GM04504 (cell line): Measurements from ENCODE around the gene UROC1.
A peak's percentile ranks its signal among the peaks of the same experiment; 100 is the strongest.
"Not testable (repeated sequence)": the region's sequence is repeated elsewhere in the genome, so short reads cannot be mapped to it uniquely, and the experiment has no call there.

ENCODE experiments used
- DNase-seq: peaks from one replicate; pipeline ENCODE4 v3.0.0-alpha.2; 2012; ENCODE audit warnings: low read depth

The UROC1 gene

DNA sequence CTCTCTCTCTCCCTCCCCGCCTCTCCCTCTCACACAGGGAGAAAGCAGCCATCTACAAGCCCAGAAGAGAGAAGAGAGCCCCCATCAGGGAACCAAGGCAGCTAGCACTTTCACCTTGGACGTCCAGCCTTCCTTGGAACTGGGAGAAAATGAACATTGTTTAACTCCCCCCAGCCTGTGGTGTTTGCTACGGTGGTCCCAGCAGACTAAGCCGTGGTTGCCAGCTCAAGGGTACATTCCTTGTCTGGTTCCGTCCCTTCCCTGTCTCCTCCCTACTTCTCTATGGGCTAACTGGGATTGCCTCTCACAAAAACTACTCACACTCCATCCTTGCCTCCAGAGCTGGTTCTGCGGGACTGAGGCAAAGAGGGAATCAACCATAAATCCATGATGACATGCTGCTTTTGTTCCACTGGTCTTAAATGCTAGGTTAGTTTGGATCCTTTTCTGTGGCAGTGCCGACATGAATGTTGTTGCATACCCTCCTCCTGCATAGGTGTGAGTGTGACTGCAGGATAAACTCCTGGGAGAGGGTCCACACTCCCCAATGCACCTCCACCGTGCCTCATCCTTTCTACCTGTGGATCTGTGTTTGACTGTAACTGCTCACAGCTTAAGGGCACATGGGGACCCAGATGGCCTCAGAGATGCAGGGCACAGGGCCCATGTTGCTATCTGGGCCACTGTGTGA lies 29.1 kb upstream of the UROC1 start:
- DNase-seq, result no peak

DNA sequence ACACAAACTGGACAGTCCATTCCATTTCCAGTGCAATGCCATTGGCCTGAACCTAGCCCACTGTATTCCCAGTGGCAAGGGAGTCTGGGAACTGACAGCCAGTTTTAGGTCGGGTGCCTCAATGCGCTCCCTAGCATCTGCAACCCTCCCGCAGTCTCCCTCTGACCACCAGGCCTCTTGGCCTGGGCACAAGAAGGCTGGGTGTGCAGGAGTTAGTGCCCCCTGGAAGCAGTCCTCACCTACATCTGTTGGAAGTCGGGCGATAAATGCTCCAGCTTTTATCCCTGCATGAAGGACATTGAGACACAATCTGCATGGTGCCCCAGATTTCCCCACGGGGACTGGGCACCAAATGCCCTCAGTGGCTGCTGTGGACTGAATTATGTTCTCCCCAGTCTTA lies 28.4 kb upstream of the UROC1 start:
- no peak for DNase-seq

DNA sequence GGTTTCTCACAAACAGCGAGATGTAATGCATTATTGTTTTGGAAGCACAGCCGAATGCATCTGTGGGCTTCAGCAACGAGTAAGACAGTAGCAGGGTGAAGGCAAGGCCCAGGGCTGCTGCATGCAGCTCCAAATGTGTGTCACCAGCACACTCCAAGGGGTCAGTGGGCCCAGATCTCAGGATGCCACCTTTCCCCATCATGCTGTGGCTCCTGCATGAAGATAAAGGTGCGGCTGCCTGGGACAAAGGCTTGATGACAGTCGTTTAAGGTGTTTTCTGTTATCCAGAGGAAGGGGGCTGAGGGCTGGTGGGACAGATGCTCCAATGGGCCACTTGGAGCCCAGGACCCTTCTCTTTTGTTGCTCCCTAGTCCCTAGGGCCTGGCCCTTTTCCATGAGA lies 28.0 kb upstream of the UROC1 start:
- DNase-seq, result no peak

DNA sequence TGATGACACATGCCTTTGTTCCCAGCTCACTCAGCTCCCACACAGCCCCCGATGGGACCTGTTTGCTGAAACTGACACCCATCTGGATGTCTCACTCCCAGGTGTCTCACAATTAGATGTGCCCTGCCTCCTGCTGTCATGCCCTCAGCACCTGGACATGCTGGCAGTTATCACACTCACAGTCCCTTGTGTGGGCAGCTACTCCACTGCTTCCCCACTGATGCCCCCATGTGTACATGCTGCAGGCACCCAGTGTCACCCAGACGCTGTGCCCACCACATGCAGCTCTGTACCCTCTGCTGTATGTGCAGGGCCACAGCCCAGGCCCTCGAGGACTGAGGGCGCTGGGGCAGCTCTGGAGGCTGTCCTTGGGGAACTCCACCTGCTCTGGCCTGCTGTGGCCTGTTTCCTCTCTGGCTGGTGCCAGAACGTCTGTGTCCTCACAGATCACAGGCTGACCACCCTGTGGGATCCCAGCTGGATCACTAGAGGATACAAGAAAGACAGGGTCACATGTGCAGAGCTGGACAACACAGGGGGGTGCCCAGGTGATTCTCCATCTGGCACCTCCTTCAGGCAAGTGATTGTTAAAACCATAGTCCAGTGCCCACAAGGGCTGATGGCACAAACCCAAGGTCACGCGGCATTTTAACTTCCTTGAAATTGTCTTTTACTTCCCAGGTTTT lies 27.2 kb upstream of the UROC1 start:
- no peak for DNase-seq

DNA sequence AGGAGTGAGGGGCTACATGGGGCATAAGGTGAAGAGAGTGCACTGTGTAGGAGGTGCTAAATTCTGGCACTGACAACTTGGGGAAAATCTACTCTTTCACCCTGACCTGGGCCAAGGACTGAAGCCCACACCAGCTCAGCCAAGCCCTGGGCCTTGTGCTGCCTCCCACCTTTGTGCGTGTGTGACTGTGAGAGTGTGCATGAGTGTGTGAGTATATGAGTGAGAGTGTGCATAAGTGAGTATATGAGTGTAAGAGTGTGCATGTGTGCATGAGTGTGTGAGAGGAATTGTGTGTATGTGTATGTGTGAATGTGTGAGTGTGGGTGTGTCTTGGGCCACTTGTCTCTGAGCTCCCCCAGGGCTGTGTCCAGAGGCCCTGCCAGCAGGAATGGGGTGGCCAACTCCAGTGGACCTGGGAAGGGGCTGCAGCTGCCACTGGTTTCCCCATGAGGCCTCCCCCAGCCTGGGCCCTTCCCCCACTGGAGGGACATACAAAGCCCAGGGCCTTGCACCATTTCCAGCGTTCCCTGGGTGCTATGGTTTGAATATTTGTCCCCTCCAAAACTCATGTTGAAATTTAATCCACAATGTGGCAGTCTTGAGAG lies 26.0 kb upstream of the UROC1 start:
- no peak for DNase-seq

DNA sequence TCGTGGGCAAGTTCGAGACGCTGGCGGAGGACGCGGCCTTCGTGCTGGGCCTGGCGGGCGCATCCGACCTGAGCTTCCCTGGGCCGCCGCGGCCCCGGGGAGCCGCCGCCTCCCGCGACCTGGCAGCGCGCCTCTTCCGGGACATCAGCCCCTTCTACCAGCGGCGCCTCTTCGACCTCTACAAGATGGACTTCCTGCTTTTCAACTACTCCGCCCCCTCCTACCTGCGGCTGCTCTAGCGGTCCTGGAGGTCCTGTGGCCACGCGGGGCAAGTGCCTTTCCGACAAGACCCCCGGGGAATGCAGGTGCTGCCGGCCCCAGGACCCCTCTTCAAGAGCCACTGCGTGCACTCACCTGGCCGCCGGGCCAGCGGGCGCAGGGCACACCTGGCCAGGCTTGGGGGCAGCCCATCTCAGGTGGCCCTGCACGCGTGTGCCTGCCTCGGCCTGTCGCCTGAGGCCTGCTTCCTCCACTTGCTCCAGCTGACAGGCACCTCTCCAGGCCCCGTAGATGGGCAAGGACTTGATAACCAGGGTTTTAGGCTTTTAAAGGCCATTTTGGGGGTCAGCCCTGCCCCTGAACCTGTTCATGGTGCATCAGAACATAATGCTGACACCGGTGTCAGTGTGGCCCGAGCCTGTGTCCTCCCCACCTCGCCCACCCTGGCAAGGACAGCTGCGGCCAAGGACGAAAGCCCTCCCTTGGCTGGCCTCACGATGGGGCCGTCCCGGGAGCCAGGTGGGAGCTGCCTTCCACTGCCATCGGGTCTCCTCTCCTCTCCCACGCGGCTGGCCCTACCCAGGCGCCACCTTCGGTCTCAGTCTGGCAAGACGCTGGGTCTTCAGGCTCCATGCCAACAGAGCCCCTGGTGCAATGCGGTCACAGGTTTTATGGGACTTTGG lies 25.0 kb upstream of the UROC1 start:
- DNase-seq, result no peak

DNA sequence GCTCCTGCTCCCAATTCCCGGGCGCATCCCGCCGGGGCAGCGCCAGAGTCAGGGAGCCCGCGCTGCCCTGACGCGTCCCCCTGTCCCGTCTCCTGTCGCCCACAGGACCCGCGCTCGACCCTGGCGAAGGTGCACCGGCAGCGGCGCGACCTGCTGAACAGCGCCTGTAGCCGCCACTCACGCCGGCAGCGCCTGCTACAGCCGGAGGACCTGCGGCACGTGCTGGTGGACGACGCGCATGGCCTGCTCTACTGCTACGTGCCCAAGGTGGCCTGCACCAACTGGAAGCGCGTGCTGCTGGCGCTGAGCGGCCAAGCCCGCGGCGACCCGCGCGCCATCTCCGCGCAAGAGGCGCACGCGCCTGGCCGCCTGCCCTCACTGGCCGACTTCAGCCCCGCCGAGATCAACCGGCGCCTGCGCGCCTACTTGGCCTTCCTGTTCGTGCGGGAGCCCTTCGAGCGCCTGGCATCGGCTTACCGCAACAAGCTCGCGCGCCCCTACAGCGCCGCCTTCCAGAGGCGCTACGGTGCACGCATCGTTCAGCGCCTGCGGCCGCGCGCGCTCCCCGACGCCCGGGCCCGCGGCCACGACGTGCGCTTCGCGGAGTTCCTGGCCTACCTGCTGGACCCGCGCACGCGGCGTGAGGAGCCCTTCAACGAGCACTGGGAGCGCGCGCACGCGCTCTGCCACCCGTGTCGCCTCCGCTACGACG lies 24.2 kb upstream of the UROC1 start:
- DNase-seq, result no peak

DNA sequence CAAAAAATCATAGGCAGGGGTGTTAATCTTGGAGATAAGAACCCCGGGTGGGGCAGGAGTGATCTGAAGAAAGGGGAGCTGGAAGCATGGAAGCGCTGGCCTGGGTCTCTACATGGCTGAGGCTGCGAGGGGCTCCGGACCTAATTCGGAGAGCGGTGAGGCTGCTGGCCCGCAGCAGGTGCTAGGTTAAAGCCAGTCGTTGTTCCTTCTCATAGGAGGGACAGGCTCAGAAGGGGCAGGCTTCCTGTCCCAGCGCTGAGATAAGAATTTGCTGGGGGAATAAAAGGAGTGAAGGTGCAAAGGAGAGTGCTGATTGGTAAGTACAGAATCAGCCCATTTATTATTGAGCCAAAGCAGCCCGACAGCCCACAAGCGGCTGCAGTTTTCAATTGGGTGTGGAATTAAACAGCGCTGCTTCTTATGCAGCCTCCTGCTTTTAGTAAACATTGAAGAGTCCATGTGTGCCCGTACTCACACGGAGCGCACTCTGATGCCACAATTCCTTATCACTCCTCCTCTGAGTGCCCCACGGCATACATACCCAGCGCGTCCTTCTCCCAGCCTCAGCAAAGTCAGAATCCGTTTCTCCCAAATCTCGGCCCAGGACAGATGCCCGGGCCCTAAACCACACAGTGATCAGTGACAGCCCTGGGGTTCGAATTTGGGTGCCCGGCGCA lies 23.5 kb upstream of the UROC1 start:
- DNase-seq, result no peak

DNA sequence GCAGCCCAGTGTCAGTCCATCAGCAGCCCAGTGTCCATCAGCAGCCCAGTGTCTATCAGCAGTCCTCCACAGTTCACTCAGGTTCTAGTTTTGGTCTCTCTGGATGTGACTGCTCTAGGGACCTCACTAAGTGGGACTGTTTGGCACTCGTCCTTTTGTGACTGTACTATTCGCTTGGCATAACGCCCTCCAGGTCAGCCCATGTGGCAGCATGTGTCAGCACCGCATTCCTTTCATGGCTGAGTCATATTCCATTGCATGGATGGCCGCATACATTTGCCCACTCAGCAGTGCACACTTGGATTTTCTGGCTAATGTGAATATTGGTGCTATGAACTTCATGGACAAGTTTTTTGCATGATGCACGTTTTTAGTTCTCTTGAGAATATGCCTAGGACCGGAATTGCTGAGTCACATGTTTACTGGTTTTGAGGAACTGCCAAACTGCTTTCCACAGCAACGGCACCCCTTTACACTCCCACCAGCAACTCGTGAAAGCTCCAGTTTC lies 22.8 kb upstream of the UROC1 start:
- DNase-seq, result peak; percentile 87

DNA sequence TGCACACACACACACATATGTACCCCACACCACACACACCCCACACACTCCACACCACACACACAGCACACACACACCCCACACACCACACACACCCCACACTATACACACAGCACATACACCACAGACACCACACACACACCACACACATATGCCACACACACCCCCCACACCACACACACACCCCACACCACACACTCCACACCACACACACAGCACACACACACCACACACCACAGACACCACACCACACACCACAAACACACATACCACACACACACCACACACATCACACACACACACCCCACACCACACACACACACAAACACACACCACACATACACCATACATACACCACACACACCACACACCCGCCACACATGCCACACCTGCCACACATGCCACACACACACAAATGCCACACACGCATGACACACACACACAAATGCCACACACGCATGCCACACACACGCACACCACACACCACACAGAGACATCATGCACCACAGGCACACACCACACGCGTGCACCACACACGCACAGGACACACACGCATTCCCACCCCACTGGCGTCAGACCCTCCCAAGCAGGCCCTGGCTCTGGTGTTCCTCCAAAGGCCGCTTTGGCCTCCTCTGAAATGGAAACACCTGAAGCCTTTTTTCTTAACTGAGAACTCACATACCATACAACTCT lies 22.1 kb upstream of the UROC1 start:
- no peak for DNase-seq

DNA sequence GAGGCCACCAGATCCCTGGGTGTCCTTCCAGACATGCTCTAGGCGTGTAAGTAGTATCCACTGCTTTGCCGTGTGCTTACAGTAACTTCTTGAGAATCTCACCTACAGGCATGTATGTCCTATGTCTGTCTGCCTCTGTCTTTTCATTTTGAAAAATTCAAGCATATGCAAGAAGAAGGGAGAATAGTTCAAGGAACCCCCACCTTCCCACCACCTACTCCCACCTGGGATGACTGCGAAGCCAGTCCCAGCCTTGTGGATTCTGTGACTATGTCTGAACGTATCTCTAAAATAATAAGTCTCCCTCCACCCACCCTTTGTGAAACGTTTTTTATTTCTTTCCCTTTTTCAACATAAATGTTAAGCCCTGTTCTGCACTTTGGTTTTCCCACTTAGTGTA lies 21.4 kb upstream of the UROC1 start:
- DNase-seq, result no peak

DNA sequence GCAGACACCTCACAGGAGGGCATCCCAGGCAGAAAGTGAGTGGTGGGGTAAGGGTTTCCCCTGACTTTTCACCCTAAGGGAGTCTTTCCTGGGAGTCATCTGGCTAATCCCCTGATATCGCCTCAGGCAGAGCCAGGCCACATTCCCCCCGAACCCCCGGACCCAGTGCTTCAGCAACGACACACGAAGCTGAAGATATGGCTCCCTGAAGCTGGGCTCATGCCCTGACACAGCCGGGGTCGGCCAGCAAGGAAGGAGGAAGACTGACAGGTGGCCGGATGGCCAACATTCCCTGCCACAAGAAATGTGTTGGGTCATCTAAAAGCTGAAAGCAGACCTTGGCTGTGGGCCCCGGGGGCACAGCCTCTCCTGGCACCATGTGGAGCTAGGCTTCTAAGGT lies 20.7 kb upstream of the UROC1 start:
- DNase-seq, result no peak

DNA sequence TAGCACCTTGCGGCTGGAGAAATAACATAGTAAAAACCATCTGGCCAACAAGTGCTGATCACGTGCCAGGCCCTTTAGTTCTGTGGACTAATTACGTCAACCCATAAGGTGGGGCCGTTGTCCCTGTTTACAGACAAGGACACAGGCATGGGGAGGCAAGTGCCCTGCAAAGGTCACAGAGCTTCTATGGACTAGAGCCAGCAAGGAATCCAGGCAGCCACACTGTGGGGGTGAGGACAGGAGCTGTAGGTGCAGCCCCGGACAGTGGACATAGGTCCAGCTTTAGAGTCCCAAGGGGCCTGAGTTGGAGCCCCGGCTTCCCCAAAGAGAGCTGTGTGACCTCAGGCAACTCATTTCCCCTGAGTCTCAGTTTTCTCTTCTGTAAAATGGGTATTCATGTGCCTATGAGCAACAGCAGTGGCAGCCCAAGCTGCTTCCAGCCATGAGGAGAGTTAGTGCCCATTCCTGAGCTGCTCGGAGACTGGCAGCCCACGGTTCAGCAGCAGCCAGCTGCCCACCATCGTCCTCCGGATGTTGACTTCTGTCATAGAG lies 20.2 kb upstream of the UROC1 start:
- DNase-seq, result no peak

DNA sequence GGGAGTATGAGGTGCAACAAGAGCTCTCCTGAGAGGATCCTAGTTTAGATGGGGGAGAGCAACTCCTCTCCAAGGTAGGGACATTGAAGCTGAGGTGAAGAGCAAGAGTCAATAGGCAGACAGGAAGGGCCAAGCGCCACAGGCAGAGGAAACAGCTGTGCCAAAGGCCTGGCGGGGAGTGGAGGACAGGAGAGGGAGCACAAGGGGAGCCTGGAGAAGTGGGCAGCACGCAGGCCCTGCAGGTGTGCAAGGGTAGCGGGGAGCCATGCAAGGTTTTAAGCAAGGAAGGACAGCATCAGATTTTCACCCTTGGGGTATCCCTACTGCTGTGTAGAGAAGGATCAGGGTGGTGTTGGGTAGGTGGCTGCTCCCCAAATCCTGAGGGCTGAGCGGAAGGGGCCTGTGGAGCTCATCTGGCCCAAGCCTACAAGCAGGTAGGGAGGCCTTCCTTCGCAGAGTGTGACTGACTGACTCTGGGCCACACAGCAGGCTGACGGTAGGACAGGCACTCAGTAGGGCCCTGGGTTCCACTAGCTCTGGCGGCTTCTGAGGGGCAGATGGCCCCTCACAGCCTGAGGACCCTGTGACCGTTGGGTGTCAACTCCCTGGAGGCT lies 19.6 kb upstream of the UROC1 start:
- DNase-seq, result no peak

DNA sequence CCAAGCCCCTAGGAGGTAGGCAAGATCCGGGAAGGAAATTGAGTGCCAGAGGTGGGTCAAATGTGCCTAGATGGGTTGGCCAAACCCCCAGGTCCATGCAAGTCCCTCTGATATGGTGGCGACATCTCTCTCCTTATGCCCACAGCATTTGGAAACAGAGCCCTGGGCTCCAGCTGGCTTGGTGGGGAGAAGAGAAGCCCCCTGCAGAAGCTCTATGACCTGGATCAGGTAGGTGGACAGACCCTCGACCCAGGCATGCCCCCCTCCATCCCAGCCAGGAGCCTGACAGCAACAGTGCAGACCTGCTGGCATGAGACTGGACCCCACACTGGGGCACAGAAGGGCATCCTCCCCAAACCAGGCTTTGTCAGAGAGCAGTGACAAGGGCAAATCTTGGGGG lies 18.6 kb upstream of the UROC1 start:
- no peak for DNase-seq

DNA sequence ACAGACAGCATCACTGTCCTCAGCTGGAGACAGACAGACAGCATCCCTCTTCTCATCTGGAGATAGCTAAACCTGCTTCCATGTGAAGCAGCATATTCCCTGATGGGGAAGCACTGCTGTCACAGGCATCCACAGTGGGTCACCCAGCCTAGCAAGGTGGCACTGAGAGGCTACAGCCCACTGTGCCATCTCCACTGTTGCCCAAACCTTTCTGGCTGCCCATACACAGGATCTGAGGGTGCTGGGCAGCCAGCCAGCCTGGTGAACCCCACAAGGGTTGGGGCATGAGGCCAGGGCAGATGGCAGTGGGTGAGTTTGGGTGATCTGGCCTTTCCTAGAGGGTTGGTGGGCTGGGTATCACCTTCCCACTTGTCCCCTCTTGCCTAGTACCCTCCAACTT lies 18.1 kb upstream of the UROC1 start:
- no peak for DNase-seq

DNA sequence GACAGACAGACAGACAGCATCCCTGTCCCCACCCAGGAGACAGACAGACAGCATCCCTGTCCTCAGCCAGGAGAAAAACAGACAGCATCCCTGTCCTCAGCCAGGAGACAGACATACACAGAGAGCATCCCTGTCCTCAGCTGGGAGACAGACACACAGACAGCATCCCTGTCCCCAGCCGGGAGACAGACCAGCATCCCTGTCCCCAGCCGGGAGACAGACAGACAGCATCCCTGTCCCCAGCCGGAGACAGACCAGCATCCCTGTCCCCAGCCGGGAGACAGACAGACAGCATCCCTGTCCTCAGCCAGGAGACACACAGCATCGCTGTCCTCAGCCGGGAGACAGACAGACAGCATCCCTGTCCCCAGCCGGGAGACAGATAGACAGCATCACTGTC lies 17.1 kb upstream of the UROC1 start:
- not testable (repeated sequence) for DNase-seq

DNA sequence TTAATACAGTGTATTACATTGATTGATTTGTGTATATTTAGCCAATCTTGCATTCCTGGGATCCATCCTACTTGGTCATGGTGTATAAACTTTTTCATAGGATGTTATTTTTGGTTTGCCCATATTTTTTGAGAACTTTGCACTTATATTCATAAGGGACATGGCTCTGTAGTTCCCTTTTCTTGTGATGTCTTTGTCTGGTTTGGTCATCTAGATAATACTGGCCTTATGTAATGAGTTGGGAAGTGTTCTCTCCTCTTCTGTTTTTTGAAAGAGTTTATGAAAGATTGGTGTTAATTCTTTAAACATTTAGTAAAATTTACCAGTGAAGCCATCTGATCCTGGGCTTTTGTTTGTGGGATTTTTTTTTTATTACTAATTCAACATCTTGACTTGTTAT lies 15.9 kb upstream of the UROC1 start:
- no peak for DNase-seq

DNA sequence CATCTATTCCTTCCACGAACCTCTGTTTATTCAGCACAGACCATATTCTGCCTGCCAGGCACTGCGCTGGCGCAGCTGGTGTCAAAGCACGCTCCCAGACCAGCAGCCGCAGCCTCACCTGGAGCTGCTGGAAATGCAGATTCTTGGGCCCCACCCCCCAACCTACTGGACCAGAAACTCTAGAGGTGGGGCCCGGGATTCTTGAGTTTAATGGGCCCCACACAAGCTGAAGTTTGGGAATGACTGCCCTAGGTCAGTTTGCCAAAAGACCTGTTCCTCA lies 13.4 kb upstream of the UROC1 start:
- DNase-seq, result no peak
